ENCODE measurements around the gene DAPP1.

The DAPP1 gene

GRCh38 chr4:99857307-99857706 is 40.7 kb downstream of the DAPP1 start:
- no peak for DNase-seq

- DNase-seq, result no peak
These were observed 43.0 kb downstream of the DAPP1 start for GRCh38 chr4:99859618-99860017.

- DNase-seq, result no peak
These were observed 43.9 kb downstream of the DAPP1 start for GRCh38 chr4:99860521-99860920.

DNA sequence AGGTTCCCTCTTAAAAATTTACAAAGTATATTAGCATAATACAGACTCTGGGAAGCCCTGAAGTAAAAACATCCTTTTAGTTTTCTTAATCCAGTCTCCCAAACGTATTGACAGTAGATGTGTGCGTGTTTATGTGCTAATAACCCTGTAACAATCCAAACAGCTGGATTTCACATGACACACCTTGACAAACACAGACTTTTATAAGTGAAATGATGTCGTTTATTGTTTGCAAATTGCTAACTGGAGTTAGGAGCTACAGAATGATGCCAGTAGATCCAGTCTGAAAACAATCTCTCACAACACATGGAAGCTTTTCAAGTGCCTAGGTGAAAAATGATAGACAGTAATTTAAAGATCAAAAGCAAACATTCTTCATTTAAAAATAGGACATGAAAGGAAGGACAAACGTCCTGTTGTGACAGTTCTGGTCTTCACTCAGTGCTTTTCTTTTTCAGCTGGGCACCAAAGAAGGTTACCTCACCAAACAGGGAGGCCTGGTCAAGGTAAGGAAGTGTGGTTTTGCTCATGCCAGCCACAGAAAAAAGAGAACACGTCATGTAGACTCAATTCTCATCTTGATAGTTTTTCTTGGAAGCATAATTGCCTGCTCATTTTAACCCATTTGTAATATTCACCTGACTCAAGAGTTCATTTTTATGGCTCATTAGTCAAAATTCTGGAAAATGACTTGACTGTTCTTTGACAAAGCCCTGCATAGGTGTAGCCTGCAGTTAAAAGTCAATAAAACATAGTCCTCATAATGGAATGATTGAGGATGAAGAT is 44.7 kb downstream of the DAPP1 start:
- no peak for DNase-seq

- no peak for DNase-seq
These were observed 47.2 kb downstream of the DAPP1 start for GRCh38 chr4:99863804-99864203.

DNA sequence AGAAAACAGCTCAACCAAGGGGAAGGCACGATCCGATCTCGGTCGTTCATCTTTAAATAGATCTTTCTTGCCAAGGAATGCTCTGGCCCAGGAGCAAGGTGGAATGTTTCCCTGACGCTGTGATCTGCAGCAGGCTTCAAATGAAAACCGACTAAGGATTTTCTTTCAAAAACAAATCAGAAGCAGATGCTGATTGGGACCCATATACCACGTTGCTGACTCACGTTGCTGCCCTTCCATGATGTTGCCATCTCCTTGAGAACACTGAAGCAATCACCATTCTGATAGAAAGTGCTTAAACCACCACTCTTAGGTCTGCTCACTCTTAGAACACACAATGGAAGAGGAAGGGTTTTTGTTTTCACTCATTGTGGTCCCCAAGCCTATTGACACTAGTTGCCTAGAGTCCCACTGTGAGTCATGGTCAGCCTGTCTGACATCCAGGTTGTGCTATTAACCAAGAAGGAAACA is 51.5 kb downstream of the DAPP1 start:
- no peak for DNase-seq

DNA sequence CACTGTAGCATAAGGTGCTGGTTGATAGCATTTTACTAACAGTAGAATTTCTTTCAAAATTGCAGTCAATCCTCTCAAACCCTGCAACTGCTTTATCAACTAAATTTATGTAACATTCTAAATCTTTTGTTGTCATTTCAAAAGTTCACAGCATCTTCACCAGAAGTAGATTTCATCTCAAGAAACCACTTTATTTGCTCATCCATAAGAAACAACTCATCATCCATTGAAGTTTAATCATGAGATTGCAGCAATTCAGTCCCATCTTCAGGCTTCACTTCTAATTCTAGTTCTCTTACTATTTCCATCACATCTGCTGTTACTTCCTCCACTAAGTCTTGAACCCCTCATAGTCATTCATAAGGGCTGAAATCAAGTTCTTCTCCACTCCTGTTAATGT is 55.9 kb downstream of the DAPP1 start:
- no peak for DNase-seq

DNA sequence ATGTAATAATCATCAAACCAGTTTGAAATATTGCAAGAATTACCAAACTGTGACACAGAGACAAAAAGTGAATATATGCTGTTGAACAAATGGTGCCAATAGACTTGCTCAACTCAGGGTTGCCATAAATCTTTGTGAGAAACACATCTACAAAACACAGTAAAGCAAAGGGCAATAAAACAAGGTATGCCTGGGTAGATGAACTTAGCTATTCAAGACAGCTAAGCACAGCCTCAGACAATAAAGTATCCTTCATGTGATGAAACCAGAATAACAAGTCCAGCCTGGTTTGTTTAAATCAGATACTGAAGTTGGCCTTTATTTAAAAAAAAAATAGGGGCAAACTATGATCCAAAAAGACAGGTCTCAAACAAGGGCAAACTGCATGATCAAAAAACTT is 58.4 kb downstream of the DAPP1 start:
- no peak for DNase-seq

- DNase-seq, result no peak
These were observed 60.3 kb downstream of the DAPP1 start for GRCh38 chr4:99876946-99877345.

- no peak for DNase-seq
These were observed 62.0 kb downstream of the DAPP1 start for GRCh38 chr4:99878604-99879003.

DNA sequence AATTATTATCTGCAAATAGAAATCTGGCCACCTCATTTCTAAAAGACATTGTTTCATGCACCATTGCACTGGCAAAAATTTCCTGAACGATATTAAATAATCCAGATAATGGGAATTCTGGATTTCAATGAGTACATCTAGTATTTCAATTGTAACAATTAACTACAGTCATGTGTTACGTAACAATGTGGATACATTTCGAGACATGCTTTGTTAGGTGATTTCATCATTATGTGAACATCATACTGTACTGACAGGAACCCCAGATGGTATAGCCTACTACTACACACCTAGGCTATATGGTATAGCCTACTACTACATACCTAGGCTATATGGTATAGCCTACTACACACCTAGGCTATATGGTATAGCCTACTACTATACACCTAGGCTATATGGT is 62.8 kb downstream of the DAPP1 start:
- DNase-seq, result no peak

GRCh38 chr4:99885063-99885664 is 68.5 kb downstream of the DAPP1 start:
- peak; percentile 37 for DNase-seq

DNA sequence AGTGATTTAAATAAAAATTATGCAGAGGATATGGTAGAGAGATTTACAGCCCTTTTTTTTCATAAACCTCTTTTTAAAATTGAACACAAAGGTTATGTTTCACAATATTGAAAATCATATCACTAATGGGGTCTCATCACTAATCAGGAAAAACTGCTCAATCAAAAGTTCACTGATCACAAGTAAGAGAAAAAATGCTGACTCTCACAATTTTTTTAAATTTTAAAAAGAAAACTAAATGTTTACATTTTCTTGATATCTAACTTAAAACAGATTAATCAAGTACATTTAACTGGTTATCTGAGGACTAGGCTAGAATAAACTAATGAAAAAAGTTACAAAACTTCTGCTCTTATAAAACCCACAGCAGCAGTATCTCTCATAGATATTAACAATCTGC is 69.1 kb downstream of the DAPP1 start:
- no peak for DNase-seq

- DNase-seq, result no peak
These were observed 69.5 kb downstream of the DAPP1 start for GRCh38 chr4:99886146-99886545.

DNA sequence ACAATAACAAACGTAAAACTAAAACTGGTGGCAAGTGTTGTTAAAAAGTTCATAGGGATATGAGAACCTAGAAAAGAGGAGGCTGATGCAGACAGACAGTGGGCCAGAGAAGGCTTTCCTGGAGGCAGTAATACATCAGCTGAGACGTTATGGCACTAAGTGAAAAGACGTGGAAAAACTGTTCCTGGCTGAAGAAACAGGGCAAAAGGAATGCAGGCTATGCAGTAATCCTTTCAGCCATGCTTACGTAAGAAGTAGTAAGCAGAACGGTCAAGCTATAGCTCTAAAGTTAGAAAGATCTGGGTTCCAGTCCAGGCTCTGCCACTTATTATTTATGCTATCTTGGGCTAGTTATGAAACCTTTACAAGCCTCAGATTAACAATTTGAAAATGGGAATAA is 71.2 kb downstream of the DAPP1 start:
- no peak for DNase-seq

- no peak for DNase-seq
These were observed 74.7 kb downstream of the DAPP1 start for GRCh38 chr4:99891351-99891750.

GRCh38 chr4:99893029-99893428 is 76.4 kb downstream of the DAPP1 start:
- no peak for DNase-seq

DNA sequence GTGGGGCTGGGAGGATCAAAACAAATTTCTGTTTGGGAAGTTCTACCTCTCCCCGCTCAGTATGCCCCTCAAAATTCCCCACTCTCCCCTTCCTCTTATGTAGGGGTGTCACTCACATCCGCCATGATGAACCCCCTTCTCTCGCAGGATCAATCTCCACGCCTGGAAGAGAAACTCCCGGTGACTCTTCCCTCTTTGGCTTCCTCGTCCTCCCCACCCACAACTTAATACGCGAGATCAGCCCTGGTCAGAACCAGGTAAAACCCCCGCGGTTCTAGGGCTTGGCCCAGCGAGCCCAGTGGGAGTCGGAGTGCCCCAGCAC is 77.2 kb downstream of the DAPP1 start:
- no peak for DNase-seq

DNA sequence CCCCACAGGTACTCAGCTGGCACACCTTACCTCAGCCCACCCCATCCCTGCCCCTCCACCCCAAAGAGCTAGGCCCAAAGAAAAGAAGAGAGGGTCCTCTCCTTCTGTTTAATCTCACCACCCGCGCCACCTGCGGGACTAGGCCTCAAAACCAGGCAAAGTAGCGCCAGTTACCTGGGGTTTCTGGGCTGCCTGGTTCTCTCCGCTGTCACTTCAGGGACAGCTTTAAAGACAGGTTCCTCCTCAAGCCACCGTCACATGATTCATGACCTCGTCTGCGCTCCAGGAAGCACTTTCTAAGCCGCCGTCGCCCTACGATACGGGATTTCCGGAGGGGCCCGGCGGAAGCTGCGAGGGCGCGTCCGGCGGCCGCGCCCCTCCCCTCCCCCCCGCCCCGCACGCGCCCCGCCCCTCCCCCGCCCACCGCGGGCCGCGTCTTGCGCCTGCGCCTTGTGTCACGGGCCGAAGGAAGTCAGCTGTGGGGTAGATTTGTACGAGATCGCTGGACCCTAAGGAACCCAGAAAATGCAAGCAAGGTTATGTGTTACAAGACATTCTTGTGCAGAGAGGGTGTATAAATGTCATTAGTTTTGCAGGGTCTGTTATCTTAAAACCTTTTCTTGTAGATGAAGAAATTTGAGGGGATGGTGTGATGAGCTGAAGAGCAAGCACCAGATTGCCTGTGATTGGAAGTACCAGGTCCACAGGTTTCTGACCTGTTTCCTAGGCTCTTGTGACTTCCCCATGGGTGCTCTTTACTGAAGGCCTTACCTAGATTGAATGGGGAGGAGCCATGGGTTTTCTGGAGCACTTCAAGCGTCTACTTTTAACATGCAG is 77.8 kb downstream of the DAPP1 start, which contains the start of gene LAMTOR3:
TSS of gene LAMTOR3 (minus strand) at position 267 of the 837 bp plus-strand sequence. CDS start 464 bp downstream, outside the sequence.
- DNase-seq, result peak; percentile 82

GRCh38 chr4:99894998-99895397 is 78.4 kb downstream of the DAPP1 start:
- DNase-seq, result no peak

DNA sequence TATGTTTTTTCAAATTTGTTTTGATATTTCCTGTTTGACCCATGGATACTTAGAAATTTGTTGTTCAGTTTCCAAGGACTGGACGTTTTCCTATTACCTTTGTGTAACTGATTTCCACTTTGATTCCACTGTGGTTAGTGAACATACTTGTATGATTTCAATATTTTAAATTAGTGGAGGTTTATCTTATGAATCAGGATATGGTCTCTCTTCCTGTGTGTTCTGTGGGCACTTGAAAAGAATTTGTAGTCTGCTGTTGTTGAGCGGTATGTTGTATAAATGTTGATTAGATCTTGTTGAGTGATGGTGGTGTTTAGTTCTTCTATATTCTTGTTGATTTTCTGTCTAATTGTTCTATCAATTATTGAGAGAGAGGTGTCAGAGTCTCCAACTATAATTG is 98.8 kb downstream of the DAPP1 start:
- no peak for DNase-seq

DNA sequence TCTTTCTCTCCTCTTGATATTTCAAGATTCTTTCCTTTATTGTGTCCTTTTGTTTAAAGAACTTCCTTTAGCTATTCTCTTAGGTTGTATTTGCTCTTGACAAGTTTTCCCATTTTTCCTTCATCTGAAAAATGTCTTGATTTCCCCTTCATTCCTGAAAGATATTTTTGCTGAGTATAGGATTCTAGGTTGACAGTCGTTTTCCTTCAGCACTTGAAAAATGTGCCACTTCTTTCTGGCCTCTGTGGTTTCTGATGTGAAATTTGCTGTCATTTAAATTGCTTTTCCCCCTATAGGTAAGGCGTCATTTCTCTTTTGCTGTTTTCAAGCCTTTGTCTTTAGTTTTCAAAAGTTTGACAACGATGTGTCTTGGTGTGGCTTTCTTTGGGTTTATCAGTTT is 100.9 kb downstream of the DAPP1 start:
- DNase-seq, result no peak

- no peak for DNase-seq
These were observed 102.0 kb downstream of the DAPP1 start for GRCh38 chr4:99918656-99919055.

Measured in kidney glomerular epithelial cell (primary cell).